Pulmonary artery endothelial cell (primary cell): ENCODE data around the gene ALDOA. TPM values are rescaled to one million over a fixed set of nuclear protein-coding genes. Genes with fewer than 3 reads are reported as not detected.
A peak's percentile ranks its signal among the peaks of the same experiment; 100 is the strongest.

Source experiments
- DNase-seq: peaks from one replicate; pipeline ENCODE4 v3.0.0-alpha.2; 2011; ENCODE audit warnings: low read depth, low spot score
- total RNA-seq: library from RNA; depleted of rRNA; stranded (reverse); fragments of >200 nt; gene quantifications from 2 replicates; pipeline ENCODE4 v1.2.3, GENCODE V29; 2014

The ALDOA gene
- total RNA-seq, 1 donor from 2014 or later: 602 TPM

DNA sequence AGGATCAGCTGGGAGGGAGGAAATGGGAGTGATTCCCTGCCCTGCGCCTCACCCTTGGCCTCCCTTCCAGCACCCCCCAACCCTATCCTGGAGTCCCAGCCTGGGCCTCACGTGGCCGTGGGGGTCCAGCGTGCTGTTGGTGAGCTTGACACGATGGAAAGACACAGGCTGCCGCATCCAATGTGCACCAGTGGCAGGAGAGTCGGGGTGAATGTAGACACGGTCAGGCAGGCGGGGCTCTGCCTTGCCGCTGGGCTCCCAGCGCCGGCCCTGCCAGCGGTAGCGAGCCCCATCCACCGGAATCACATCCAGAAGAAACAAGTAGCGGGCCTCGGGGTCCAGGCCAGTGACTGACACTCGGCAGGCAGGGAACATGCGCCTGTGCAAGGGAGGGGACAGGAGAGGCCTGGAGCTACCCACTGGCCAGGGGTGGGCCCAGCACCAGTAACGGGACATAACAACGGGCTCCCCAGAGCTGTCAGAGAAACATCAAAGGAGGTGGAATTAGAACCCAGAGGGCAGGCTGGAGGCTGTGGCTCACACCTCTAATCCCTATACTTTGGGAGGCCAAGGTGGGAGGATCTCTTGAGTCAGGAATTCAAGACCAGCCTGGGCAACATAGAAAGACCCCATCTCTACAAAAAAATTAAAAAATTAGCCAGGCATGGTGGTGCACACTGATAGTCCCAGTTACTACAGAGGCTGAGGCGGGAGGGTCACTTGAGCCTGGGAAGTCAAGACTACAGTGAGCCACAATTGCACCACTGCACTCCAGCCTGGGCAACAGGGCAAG, 23.5 kb downstream of the ALDOA start:
- DNase-seq: no peak

GRCh38 chr16:30090610-30091331, 25.2 kb downstream of the ALDOA start:
- no peak for DNase-seq

- DNase-seq: peak; percentile 71
These were observed 26.2 kb downstream of the ALDOA start, which contains the start of gene TBX6 for GRCh38 chr16:30091474-30092372. TBX6 (minus strand) TSS chr16:30091924; CDS start chr16:30091193, 731 bp downstream.

- DNase-seq: peak; percentile 88
These were observed 26.9 kb downstream of the ALDOA start for GRCh38 chr16:30092373-30093010.

GRCh38 chr16:30094541-30095165, 29.1 kb downstream of the ALDOA start:
- DNase-seq: no peak

GRCh38 chr16:30095166-30096078, 29.9 kb downstream of the ALDOA start:
- no peak for DNase-seq

- DNase-seq: peak; percentile 55
These were observed 30.7 kb downstream of the ALDOA start, which contains the start of gene YPEL3 for GRCh38 chr16:30096105-30096861. YPEL3 (minus strand) TSS chr16:30096213; CDS start chr16:30095482, 731 bp downstream.

- DNase-seq: no peak
These were observed 31.5 kb downstream of the ALDOA start for GRCh38 chr16:30096862-30097563.

GRCh38 chr16:30104090-30104489, 38.5 kb downstream of the ALDOA start:
- no peak for DNase-seq

DNA sequence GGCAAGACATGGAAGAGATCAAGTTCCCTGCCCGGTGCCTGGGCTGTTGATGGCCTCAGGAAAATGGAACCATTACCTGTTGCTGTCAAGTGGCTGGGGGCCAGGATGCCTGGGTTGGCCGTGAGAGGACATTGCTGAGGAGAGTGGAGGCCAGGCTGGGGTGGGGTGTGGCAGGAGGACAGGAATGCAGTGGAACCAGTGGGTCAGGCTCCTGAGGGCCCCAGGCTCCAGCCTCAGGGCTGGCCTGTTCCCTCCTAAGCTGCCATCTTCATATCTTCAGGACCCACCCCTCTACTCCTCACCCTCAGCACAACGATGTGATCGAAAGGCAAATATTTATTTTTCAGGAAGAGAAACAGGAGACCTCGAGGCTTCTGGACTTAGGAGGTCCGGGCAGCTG, 38.9 kb downstream of the ALDOA start:
- DNase-seq: no peak

DNA sequence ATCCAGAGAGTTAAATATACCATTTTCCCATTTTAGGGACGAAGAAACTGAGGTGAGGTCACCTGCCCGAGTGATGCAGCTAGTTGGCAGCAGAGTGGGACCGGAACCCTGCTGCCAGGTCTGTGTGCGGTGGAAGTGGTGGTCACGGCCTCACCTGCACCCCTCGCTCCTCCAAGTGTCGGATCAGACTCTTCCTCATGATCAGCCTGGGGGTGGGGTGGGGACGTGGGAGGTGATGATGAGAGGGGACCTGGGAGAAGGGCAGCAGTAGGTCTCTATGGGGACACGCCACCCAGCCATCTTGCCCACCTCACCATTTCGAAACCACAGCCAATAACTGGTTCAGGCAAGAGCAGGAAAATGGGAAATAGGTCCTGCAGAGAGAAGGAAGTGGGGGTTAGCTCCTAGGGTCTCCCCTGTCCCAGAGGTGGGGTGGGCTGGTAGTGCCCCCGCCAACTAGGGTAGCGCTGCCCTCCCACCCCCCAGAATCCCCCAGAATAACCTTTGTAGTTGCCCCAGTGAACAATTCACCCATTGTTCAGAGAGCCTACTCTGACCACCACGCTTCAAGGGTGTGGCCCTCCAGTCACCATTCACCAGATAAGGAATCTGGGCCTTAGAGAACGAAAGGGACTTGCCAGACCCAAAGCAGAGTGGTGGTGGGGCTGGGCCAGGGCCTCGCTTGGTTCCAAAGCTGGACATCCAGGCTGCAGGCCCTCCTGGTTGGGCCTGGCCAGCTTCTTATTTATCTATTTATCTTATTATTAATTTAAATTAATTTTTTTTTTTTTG, 42.7 kb downstream of the ALDOA start:
- DNase-seq: no peak

GRCh38 chr16:30110661-30111060, 45.1 kb downstream of the ALDOA start:
- DNase-seq: no peak

DNA sequence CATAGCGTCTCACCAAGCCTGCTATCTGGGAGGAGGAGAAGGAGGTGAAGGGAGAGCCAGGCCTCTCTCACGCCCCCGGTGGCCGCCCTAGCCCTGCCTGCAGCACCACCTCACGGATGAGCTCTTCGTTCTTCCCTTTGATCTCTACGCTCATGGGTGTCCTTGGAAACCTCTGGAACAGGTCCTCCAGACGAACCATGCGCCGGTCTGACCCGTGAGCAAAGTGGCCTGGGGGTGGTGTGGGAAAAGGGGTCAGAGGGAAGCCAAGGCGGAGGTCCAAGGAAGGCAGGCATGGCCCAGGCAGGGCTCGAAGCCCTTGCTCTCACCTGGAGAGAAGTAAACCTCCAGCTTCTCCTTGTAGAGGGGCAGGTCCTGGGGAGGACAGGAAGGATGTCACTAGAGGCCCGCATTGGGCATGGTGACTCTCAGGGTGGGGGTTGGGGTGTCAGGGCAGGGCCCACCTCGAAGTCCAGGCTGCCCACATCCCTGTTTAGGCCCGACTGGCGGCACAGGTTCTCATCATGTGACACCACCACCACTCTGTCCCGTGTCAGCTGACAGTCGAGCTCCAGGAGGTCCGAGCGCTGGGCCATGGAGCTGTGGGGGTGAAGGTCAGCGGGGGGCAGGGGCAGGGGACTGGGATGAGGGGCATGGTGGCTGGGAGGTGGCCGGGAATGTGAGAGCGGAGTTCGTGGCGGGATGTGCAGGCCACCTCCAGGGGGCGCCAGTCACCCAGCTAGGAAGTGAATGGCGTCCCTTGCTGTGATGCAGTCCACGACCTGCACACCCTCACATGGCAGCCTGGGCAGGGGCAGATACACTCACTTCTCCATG, 46.9 kb downstream of the ALDOA start:
- DNase-seq: no peak

- no peak for DNase-seq
These were observed 47.6 kb downstream of the ALDOA start, which contains the start of gene GDPD3 for GRCh38 chr16:30113031-30113710. GDPD3 (minus strand) TSS chr16:30113537; CDS start chr16:30113478, 59 bp downstream.

GRCh38 chr16:30113711-30114333, 48.3 kb downstream of the ALDOA start:
- DNase-seq: no peak
